GM11168 (cell line): ENCODE results near the gene ORC6.

Experiments
- in situ Hi-C: fragments of 300-500 bp; cut with MboI; formaldehyde crosslinking; loops from one replicate; pipeline ENCODE4 v1.12.0; 2022; ENCODE audit warnings: low sequenced_read_pairs; ENCODE audit not compliant: unreplicated experiment

ORC6 gene

DNA sequence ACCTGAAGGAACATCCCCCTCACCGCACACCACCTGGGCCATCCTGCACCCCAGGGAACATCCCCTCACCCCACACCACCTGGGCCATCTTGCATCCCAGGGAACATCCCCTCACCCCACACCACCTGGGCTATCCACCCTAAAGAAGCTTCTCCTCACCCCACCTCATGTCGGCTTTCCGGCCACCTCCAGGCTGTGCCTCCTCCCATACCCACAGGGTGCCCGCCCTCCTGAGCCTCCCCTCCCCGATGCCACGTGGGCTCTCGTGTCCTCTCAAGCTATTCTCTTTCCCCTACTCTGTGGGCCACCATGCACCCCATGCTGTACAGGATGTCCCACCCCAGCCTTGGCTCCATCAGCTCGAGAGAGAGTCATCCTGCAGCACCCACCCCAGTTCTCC is 40.7 kb downstream of the ORC6 start:
- in situ Hi-C loops: no loop called here

DNA sequence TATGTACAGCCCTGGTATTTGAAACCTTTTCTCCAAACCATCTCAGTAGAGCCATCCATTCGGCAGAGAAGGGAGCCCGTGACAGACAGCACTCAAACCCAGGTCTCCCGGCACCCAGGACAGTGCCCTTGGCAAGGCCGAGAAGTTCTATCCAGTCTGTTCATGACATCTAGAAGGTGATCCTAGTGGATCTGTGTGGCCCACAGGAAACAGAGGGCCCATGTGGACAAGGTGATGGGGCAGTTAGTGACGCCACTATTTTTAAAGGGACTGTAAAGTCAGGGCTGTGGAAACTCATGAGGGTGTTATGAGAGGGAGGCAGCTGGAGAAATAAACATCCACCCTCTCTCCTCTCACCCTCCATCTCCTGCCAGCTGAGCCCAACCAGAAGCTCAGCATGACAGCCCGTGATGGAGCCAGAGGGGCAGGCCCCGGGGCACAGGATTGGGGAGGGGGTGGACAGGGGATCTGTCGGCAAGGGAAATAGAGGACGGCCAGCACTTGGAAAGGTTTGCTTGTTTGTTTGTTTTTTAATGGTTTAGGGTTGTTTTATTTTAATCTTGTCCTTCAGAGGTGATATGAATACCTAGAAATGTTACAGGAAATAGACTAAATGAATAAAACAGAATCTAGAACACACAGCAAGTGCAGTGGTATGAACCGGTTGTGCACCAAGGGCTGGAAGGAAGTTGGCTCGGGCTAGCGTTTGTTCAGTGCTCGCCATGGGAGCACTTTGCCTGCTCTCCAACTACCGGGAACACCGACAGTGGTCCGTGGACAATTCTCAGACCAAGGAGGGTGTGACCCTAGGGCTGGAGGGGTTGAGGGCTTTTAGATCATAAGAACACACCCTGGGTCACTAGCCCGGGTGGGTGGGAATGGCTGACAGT is 41.6 kb downstream of the ORC6 start:
- in situ Hi-C loops: no loop called here

DNA sequence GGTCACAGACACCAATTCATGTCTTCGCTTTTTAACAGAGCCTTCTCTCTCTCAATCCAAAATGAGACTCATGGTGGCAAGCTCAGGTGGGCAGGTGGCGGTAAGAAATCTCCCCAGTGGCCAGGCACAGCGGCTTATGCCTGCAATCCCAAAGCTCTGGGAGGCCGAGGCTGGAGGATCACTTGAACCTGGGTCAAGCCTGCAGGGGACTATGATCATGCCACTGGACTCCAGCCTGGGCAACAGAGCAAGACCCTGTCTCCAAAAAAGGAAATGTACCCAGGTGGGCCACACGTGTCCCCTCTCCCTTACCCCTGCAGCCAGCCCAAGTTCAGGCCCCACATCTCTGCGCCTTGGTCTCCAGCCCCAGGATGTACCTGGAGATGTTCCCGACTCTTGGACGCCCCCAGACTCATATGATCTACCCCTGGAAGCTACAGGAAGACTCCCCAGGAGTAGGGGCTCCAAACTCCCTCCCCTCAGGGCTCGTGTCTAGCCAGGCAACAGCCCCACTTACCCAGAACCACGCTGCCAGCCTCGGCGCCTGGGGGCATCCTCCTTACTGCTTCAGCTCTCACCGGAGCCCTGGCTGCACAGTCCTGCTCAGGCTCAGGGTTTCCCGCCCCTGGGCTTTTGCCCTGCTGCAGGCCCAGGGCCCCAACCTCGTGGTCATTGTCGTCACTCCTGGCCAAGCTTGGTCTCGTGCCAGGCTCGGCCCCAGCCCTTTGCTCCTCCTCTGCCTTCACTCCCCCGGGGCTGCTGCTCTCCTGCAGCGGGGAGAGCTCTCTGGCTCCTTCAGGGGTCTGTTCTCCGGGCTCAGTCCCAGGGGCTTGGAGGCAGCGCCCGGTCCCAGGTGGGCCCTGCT is 42.5 kb downstream of the ORC6 start:
- in situ Hi-C loops: no loop called here

DNA sequence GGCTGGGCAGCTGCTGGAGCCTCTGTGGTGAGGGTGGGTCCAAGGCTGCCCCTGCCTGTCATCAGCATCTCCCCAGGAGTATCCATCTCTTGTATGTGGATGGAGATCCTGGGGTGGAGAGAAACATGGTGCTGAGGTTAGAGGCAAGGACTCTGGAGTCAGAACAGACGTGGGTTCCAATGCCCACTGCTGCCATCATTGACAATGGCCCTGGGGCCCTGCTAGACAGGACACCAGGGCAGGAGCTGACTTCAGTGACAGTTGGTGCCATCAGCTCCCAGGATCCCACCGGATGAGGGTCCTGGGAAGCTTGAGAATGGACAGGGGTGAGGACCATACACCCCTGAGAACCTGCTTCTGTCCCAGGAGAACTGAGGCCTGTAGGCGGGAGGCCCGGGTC is 43.1 kb downstream of the ORC6 start:
- in situ Hi-C loops: no loop called here

DNA sequence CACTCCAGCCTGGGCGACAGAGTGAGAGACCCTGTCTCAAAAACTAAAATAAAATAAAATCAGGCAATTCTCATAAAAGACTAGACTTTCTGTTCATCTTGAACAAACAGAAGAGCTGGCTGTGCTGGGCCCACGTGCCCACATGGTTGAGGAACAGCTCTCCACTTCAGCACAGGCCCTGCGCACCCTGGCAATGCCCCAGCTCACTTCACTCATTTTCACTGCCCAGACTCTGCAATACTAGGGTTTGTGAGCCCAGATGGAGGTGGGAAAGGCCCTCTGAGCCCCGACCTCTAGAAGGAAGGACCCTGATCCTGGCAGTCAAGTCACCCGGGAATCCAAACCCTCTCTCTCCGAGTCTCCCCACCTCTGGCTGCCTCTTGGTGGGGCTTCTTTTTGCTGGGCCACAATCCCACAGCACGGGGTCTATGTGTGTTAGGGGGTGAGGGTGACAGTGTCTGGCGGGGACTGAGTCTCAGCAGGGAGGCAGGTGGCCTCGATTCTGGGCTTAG is 43.9 kb downstream of the ORC6 start:
- in situ Hi-C loops: no loop called here

DNA sequence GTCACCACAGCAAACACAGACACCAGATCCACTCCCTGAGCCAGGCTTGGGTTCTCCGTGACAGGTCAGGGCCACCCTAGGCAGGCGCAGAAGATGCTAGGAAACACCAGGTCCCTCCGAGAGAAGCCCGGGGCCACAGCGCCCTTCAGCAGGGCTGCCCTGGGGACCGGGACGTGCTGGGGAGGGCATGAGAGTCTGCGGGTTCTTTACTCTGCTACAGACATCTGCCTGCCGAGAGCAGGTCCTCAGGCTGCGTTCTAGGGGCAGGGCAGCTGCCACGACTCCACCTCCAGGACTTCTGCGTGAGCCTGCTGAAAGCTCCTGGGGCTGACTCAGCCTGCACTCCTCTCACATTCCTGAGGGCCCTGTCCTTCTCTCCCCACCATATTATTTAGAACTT is 47.2 kb downstream of the ORC6 start:
- in situ Hi-C loops: no loop called here

DNA sequence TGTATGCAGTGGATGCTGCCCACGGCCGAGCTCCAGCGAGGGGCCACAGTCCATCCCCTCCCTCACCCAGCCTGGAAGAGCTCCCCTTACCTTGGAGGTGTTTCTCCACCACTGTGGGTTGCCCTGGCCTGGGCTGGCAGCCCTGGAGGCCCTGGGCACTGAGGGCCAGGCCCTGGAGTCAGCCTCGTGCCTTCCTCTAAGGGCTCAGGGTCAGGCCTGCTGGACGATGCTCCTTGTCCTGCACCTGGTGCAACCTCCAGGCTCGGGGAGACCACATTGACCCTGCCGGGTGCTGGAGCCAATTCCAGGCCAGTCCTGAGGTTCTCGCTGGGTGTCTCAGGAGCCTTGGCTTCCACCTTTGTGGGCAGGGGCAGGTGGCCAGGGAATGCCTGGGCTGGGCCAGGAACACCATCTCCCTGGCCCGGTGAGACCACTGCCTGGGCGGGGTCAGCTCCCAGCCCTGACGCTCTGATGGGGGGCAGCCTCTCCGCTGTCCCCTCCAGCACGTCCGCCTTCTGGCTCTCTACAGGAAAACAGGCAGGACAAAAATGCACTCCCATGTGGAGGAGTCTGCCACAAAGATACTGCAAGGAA is 48.3 kb downstream of the ORC6 start:
- in situ Hi-C loops: no loop called here

DNA sequence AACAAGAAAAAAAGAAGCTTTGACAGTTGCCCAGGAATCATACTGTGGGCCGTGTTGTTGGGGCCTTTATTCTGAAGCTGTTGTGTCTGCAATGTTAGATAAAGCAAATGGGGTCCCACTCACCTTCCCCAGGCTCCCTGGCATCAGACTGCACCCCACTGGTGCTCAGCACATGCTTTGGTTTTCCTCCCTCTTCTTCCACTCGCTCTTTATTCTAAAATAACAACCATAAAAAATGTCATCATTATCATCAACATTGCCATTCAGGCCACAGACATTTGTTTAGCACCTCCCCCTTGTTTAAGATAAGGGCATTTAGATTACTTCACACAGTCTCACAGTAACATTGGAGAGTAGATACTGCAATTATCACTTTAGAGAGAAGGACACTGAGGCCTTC is 50.5 kb downstream of the ORC6 start:
- in situ Hi-C loops: no loop called here

DNA sequence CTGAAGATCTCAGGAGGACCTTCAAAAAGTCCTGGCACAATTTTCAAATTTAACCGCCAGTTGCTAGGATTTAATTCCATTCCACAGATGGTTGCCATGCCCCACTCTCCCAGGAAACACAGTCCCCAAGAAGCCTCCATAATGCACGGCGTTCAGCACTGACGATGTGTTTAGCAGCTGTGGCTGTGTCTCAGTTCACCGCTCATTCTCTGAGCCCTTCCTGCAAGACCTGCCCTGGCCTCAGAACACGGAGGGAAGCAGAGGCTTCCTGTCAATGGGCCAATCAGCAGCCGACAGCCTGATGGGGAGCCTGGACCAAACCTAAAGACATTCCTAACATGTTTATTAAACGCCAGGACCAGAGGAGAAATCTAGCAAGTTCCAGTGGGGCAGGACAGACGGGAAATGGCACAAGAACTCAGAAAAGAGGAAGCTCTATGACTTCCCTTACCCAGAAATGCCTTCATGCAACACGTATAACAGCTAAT is 53.8 kb downstream of the ORC6 start:
- in situ Hi-C loops: no loop called here

DNA sequence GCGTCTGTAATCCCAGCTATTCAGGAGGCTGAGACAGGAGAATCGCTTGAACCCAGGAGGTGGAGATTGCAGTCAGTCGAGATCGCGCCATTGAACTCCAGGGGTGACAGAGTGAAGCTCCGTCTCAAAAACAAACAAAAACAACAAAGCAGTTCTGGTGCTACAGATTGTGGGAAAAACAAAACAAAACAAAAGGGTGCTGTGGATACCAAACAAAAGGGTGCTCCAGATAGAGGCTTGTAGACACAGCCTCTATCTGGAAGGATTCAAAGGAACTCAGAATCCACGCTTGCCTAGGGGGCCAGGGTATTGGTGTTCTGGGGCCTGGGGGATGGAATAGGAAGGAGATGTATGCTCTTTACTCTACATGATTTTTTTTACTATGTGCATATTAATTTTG is 56.2 kb downstream of the ORC6 start:
- in situ Hi-C loops: no loop called here

DNA sequence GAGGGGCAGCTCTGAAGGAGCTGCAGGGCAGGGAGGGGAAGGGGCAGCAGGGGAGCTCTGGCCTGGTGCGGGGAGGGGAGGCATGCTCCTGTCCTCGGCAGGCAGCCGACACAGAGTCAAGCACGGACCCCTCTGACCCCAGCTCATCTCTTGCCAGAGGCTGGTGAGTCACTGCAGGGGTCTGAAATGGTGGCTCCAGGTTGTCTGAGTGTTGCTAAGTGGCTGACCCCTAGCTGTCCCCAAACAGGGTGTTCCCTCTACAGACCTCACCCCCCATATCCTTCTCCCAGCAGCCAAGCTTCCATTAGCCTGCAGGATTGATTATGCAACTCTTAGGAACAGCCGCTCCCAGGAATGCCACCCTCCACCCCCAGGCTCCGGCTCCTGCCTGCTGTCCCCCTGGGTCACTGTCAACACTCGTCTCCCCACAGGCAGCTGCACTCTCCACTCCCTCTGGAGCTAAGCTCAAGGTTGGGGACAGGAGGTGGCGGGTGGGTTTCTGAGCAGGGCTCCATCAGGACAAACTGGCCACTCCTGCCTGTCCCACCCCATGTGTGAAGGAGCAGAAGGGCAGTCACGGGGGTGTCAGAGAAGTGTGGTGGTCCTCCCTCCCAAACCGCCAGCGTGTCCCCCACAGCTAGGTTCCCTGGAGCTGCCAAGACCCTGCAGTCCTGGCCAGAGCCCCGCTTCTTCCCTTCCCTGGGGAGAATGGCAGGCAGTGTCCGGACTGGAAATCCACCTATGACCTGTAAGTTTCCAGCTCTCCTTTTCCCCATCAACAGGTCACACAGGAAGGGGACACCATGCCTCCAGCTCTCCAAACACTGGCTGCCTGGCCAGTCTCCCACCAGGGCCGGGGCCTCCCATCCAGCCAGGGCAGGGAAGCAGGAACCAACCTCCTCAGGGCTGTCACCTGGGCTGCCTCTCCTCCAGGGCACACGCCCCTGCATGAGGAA is 57.6 kb downstream of the ORC6 start:
- in situ Hi-C loops: no loop called here
